ENCODE measurements around the gene ILF2.
A peak's percentile ranks its signal among the peaks of the same experiment; 100 is the strongest.
"Not testable (repeated sequence)": the region's sequence is repeated elsewhere in the genome, so short reads cannot be mapped to it uniquely, and the experiment has no call there.

Gene ILF2

DNA sequence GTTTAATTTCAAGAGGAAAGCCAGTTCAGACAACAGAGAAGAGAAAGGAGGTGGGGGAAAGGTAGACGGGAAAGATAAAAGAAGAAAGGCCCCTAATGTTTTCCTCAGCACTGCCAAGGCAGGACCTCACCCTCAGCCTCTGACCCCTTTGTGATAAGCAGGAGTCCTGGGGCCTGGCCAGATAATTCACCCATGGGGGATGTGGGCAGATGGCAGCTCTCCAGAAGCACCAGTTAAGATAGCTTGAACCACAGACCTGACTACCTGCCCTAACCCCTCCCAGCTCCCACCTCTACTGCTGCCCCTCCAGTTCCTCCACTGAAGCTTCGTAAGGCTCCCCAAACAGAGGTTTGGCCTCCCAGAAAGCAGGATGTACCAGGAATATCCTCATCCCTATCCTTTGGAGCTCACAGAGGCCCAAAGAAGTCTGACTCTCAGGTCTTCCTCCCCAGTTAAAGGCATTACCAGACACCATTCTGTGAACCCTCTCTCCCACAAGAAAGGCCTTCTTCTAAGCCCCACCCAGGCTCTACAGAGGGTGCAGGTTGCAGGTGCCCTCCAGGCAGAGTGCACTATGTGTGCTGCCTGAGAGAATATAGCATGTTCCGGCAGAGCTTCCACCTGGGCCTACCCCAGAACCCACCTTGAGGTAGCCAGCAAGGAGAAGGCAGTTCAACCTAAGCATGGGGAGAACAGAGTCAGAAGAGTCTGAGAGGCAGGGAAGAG lies 21.5 kb downstream of the ILF2 start:
- no peak for DNase-seq

GRCh38 chr1:153648000-153648643 lies 22.7 kb downstream of the ILF2 start:
- DNase-seq, result no peak

DNA sequence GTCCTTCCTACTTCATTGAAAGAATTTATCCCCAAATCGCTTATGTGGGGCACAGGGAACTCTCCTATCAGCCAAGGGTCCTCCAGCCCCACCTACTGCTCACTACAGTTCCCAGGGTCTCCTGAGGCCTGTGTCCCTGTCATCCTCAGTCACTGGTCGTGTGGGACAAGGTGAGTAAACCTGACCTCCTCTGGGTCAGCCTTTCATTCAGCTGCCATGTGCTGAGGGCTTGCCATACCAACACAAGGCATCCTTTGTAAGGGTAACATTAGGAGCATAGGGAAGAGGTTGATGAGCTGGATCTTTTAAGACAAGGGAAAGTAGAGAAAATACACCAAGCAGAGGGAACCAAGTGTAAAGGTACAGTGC lies 23.5 kb downstream of the ILF2 start:
- no peak for DNase-seq

DNA sequence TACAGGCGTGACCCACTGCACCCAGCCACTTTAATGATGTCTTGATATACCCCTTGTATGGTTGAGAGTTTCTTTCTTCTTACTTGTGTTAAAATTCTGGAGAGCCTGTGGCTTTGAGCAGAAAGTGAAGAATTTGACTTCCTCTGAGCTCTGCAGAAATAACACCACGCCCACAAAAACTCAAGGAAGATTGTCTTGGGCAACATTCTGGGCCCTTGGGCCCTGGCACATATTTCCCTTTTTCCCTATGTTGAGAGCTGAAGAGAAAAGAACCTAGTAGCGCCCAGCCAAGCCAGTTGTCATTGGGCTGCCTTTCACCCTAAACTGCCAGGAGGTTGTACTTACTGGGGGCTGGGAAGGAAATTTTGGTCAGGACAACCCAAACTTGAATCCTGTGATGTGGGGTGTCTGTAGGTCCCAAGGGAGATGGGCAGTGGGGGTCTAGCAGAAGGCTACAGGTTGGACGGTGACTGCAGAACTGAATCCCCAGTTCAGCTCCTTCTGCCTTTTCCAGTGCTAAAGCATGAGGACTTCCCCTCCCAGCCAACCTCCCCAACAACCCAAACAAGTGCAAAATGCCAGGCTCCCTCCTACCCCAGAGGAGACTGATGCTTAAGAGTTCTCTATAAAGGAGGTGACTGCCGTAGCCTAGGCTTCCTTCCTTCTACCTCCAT lies 24.0 kb downstream of the ILF2 start:
- DNase-seq, result no peak

GRCh38 chr1:153643816-153644215 lies 27.0 kb downstream of the ILF2 start:
- no peak for DNase-seq

DNA sequence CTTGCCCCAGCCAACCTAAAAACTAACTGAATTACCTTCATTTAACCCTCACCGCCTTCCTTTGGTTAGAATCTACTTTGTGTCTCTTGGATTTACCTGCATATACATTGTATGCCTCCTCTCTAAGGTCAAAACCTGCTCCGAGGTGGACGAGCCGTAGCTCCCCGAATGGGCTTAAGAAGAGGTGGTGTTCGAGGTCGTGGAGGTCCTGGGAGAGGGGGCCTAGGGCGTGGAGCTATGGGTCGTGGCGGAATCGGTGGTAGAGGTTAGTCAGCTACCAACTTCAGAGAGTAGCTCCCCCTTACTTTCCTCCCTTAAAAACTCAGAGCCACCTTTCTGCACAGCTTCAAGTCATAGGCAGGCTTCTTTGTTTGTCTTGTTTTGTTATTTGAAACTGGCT lies 27.7 kb downstream of the ILF2 start:
- DNase-seq, result no peak

DNA sequence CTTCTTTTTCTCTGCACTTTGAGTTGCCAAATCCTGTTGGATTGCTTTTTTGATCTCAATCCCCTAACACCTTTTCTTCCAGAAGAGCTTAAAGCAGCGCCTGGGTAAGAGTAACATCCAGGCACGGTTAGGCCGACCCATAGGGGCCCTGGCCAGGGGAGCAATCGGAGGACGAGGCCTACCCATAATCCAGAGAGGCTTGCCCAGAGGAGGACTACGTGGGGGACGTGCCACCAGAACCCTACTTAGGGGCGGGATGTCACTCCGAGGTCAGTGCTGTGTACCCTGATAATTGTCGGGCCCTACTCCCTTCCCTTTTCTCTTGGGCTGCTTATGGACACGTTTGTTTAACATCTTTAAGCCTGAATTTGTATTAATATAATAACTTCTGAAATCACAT lies 28.6 kb downstream of the ILF2 start:
- no peak for DNase-seq

- DNase-seq, result no peak
Measured at GRCh38 chr1:153640861-153641260, 29.9 kb downstream of the ILF2 start.

DNA sequence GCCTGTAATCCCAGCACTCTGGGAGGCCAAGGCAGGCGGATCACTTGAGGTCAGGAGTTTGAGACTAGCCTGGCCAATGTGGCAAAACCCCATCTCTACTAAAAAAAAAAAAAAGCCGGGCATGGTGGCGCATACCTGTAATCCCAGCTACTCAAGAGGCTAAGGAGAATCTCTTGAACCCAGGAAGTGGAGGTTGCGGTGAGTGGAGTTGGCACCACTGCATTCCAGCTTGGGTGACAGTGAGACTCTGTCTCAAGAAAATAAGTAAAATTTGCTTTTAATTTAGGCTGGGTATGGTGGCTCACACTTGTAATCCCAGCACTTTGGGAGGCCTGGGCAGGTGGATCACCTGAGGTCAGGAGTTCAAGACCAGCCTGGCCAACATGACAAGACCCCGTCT lies 30.6 kb downstream of the ILF2 start:
- DNase-seq, result not testable (repeated sequence)

GRCh38 chr1:153639280-153639679 lies 31.5 kb downstream of the ILF2 start:
- DNase-seq, result no peak

- no peak for DNase-seq
Measured at GRCh38 chr1:153638261-153638660, 32.5 kb downstream of the ILF2 start.

DNA sequence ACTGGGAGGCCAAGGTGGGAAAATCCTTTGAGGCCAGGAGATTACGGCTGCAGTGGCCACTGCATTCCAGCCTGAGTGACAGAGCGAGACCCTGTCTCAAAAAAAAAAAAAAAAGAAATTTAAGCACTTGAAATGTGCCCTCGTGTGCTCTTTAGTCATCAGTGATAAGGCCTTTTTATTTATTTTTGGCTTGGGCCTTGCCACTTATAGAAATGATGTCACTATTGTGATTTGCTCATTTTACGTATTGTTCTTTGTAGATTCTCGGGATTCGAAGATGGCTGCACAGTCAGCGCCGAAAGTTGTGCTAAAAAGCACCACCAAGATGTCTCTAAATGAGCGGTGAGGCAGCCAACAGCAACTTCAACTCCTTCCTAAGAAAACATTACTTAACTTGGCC lies 34.5 kb downstream of the ILF2 start:
- DNase-seq, result no peak

DNA sequence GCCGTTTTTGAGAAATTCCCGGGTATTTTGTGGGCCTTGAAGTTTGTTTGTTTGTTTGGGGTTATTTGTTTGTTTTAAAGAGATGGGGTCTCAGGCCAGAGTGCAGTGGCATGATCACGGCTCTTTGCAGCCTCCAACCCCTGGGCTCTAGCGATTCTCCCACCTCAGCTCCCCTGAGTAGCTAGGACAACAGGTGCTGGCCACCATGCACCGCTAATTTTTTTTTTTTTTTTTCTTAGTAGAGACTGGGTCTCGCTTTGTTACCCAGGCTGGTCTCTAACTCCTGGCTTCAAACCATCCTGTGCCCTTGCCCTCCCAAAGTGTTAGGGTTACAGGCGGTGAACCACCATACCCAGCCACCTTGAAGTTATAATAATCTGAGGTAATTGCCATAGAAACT lies 34.9 kb downstream of the ILF2 start:
- no peak for DNase-seq

DNA sequence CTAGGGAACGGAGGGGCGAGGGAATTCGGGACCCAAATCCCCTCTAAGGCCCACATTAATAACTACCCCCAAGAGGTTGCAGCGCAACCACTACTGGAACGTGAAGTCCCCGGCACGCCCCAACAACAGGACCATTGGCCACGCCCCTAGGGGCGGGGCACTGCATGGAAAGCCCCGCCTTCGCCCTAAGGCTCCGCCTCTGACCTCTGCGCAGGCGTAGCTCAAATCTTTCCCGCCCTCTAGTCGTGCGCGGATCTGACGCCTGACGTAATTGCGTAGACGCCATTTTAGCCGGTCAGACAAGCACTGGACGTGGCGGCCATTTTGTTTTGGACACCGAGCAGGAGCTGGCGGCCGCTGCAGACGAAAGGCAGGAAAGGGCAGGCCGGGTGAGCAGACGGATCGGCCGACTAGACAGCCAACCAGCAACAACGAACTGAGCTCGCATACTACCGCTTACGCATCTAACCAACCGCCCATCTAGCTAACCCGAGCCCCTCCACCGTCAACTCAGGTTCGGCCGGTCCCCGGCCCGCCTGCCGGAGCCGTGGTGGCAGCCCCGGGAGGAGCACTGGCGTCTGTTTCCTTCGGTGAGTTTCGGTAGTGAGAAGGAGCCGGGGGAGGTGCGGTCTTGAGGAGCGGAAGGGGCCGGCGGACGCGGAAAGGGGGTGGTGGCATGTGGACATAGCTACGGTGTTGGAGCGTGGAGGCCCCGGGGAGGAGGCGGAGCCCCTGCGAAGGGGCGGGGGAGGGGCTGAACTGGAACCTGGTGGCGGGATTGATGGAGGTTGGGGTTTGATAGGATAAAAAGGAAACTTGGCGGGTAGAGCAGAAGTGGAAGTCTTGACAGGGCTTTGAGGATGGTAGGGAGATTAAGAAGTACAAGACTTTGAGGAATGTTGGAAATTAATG lies 36.8 kb downstream of the ILF2 start, which contains the start of gene CHTOP:
Gene CHTOP, plus strand, starts transcription at position 313 of the 912 bp plus-strand sequence. CDS start 2,523 bp downstream, outside the sequence.
- peak; percentile 69 to 93 for DNase-seq

GRCh38 chr1:153633161-153633753 lies 37.5 kb downstream of the ILF2 start:
- DNase-seq, result no peak

GRCh38 chr1:153631047-153632022 lies 39.5 kb downstream of the ILF2 start:
- DNase-seq, result no peak

DNA sequence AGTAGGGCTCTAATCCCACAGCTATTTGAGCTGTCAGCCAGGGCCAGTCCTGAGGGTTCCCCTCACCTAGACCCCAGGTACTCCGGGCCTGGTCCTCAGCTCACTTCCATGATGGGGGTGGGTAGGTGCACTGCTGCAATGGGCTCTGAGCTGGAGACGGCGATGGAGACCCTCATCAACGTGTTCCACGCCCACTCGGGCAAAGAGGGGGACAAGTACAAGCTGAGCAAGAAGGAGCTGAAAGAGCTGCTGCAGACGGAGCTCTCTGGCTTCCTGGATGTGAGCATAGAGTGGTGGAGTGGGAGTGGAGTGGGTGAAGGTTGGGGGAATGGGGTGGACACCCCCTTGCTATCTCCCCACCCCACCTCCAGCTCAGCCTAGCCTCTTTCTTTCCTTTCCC lies 40.4 kb downstream of the ILF2 start:
- no peak for DNase-seq

- no peak for DNase-seq
Measured at GRCh38 chr1:153629971-153630370, 40.8 kb downstream of the ILF2 start.

DNA sequence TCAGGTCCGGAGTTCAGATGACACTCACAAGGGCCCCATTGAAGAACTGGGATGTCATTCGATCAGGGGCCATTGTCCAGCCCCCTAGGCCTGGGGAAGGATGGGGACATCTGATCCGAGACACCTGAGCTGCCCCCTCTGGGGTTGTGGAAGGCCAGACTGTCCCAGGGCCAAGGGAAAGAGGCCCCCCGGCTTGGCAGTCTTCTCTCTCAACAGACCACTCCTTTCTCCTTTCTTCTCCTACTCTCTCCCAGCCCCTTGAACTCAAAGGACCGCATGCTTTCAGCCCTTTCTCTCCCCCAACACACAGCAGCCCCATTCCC lies 41.5 kb downstream of the ILF2 start:
- DNase-seq, result no peak

DNA sequence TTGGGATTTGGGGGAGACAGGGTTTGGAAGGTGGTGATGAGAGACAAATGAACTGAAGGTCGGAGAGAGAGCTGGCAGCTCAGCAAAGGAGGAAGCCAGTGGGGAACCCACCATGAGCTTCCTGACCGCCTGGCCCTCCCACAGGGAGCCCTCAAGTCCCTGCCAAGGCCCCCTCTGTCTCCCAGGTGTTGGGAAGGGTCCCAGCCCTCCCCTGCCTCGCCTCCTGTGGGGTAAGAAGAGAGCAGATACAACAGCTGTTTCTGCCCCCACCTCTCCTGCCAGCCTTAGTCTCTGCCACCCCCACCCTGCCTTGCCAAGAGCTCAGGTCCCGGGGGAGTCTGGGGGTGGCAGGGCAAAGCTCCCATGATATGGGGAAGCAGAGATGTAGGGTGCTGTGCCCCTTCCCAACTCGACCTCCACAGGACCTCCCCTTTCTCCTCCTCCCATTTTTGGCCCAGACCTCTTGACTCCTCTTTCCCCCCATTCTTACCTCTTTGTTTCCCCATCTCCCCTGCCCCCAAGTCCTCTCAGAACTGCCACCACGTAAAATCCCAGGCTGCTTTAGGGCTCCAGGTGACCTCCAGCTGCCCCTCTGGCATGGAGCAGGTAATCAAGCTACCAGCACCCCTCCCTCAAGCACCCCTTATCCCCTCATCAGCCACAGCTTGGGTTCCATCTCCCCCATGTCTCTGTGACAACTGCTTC lies 42.0 kb downstream of the ILF2 start:
- DNase-seq, result no peak

Data from cerebellar nuclear complex (tissue), 1 donor.